ENCODE data around the gene NRG2.

DNA sequence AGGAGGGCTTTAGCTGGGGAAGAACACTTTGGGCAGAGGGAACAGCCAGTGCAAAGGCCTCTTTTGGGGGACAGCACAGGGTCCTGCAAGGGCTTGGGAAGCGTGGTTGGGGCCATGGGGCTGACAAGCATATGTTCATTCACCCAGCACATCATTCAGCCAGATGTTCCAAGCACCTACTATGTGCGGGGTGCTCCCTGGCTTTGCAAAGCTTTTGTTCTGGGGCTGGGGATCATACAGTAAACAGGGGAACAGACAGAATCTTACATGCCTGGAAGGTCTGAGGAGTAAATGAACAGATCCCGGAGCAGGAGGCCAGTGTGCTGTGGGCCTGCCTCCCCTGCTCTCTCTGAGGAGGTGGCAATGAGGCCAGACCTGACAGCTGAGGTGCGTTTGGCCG is 230.8 kb downstream of the NRG2 start:
- TF ChIP-seq POLR2A (IDR thresholded peaks at IDR 0.05; ENCODE audit: low read depth, low read length) (no peak), POLR2AphosphoS5 (IDR thresholded peaks at IDR 0.05; ENCODE audit: low read depth, low read length) (no peak), TAF1 (IDR thresholded peaks at IDR 0.05; ENCODE audit: borderline replicate concordance, low read depth, low read length) (no peak)
